ENCODE measurements around the gene CLEC2A. TPM values are rescaled to one million over a fixed set of nuclear protein-coding genes. Genes with fewer than 3 reads are reported as not detected.

Gene CLEC2A
- total and polyA plus RNA-seq, 9 of the 15 experiments (the other 6 are each of a cell fraction or from before 2014, with no cell fraction given): not detected

DNA sequence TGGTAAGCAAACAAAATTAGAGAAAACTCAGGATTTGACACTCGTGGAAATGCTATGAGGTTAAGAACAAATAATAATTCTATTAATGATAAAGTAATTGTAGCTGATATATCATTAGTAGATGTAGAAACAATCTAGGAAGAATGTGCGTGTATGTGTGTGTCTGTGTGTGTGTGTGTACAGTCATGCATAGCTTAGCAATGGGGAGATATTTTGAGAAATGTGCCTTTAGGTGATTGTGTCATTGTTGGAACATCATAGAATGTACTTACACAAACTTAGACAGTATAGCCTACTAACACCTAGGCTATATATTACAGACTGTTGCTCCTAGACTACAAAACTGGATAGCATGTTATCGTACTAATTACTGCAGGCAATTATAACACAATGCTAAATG is 5.3 kb downstream of the CLEC2A start:
- no peaks in the 10 kb centered on the region for H3K9me3 ChIP-seq (replicated peaks; ENCODE audit: control insufficient read depth, insufficient read depth, low read depth, low read length)

More for the DNA sequence above, 5.3 kb downstream of the CLEC2A start:
- Histone ChIP-seq H3K4me2 (ENCODE audit: insufficient read depth, low read length) (no peak overlapping the region), H3K4me3 (no peak overlapping the region), H2AFZ (ENCODE audit: low read depth, low read length) (no peak overlapping the region), H3K27me3 (ENCODE audit: control insufficient read depth in 2 of 2, insufficient read depth in 2 of 2, low read length in 2 of 2) (no peaks in the 10 kb centered on the region), H3K9ac (ENCODE audit: insufficient read depth in 1 of 2, low read depth in 2 of 2, low read length in 2 of 2) (no peak overlapping the region), H3K36me3 (ENCODE audit: control insufficient read depth, insufficient read depth, low read length) (no peaks in the 10 kb centered on the region), H3K4me1 (replicated peaks in 1 of 2; ENCODE audit: control insufficient read depth in 2 of 2, insufficient read depth in 2 of 2, low read length in 2 of 2) (no peaks in the 10 kb centered on the region), H3K27ac (ENCODE audit: extremely low read depth, low read depth, low read length) (no peak overlapping the region), H4K20me1 (replicated peaks; ENCODE audit: control insufficient read depth, insufficient read depth, low read length) (no peaks in the 10 kb centered on the region), H3K9me1 (ENCODE audit: control insufficient read depth, insufficient read depth, low read length) (no peaks in the 10 kb centered on the region), H3K79me2 (ENCODE audit: control insufficient read depth, insufficient read depth, low read length) (no peaks in the 10 kb centered on the region)
- intact Hi-C loops (cut with micrococcal nuclease): loop anchor here (5.0 kb wide), 1 partner anchor 175 kb away; no protein-coding TSS in a partner anchor
- DNase-seq (ENCODE audit: extremely low read depth in 1 of 4, low spot score in 3 of 4) (no peak), ATAC-seq (no peak), FAIRE-seq (no peak)
- TF ChIP-seq CXXC5 (CRISPR knock-in tag; IDR thresholded peaks at IDR 0.05): no peak
- TF ChIP-seq SMAD1 (IDR thresholded peaks at IDR 0.05; ENCODE audit: low read depth, low read length, partially characterized antibody): no peak
- no peak for TF ChIP-seq MBD1 (CRISPR knock-in tag; IDR thresholded peaks at IDR 0.05)
- TF ChIP-seq THRA (IDR thresholded peaks at IDR 0.05): no peak
- TF ChIP-seq MCM5 (IDR thresholded peaks at IDR 0.05; ENCODE audit: low read depth): no peak
- TF ChIP-seq, protein P1, sequence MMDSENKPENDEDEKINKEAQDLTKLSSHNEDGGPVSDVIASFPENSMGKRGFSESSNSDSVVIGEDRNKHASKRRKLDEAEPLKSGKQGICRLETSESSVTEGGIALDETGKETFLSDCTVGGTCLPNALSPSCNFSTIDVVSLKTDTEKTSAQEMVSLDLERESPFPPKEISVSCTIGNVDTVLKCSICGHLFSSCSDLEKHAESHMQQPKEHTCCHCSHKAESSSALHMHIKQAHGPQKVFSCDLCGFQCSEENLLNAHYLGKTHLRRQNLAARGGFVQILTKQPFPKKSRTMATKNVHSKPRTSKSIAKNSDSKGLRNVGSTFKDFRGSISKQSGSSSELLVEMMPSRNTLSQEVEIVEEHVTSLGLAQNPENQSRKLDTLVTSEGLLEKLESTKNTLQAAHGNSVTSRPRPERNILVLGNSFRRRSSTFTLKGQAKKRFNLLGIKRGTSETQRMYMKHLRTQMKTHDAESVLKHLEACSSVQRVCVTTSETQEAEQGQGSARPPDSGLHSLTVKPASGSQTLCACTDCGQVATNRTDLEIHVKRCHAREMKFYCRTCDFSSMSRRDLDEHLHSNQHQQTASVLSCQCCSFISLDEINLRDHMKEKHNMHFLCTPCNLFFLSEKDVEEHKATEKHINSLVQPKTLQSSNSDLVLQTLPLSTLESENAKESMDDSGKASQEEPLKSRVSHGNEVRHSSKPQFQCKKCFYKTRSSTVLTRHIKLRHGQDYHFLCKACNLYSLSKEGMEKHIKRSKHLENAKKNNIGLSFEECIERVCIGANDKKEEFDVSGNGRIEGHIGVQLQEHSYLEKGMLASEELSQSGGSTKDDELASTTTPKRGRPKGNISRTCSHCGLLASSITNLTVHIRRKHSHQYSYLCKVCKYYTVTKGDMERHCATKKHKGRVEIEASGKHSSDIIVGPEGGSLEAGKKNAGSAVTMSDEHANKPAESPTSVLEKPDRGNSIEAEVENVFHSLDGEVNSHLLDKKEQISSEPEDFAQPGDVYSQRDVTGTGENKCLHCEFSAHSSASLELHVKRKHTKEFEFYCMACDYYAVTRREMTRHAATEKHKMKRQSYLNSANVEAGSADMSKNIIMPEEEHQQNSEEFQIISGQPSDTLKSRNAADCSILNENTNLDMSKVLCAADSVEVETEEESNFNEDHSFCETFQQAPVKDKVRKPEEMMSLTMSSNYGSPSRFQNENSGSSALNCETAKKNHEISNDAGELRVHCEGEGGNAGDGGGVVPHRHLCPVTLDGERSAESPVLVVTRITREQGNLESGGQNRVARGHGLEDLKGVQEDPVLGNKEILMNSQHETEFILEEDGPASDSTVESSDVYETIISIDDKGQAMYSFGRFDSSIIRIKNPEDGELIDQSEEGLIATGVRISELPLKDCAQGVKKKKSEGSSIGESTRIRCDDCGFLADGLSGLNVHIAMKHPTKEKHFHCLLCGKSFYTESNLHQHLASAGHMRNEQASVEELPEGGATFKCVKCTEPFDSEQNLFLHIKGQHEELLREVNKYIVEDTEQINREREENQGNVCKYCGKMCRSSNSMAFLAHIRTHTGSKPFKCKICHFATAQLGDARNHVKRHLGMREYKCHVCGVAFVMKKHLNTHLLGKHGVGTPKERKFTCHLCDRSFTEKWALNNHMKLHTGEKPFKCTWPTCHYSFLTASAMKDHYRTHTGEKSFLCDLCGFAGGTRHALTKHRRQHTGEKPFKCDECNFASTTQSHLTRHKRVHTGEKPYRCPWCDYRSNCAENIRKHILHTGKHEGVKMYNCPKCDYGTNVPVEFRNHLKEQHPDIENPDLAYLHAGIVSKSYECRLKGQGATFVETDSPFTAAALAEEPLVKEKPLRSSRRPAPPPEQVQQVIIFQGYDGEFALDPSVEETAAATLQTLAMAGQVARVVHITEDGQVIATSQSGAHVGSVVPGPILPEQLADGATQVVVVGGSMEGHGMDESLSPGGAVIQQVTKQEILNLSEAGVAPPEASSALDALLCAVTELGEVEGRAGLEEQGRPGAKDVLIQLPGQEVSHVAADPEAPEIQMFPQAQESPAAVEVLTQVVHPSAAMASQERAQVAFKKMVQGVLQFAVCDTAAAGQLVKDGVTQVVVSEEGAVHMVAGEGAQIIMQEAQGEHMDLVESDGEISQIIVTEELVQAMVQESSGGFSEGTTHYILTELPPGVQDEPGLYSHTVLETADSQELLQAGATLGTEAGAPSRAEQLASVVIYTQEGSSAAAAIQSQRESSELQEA (IDR thresholded peaks at IDR 0.05; ENCODE audit: low read depth): no peak
- TF ChIP-seq, protein P2, sequence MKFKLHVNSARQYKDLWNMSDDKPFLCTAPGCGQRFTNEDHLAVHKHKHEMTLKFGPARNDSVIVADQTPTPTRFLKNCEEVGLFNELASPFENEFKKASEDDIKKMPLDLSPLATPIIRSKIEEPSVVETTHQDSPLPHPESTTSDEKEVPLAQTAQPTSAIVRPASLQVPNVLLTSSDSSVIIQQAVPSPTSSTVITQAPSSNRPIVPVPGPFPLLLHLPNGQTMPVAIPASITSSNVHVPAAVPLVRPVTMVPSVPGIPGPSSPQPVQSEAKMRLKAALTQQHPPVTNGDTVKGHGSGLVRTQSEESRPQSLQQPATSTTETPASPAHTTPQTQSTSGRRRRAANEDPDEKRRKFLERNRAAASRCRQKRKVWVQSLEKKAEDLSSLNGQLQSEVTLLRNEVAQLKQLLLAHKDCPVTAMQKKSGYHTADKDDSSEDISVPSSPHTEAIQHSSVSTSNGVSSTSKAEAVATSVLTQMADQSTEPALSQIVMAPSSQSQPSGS (CRISPR knock-in tag; IDR thresholded peaks at IDR 0.05): no peak
- TF ChIP-seq BRCA1 (IDR thresholded peaks at IDR 0.05): no peak
- no peak for TF ChIP-seq BRCA1 (CRISPR knock-in tag; IDR thresholded peaks at IDR 0.05)
- TF ChIP-seq LEF1 (IDR thresholded peaks at IDR 0.05): no peak
- no peak for TF ChIP-seq NRF1 (conservative IDR thresholded peaks at IDR 0.05 in 1 of 2, IDR thresholded peaks at IDR 0.05 in 1 of 2)
- POLR2A ChIA-PET: no interaction called here
- CTCF ChIA-PET (ENCODE audit: low intra/inter-chr PET ratio): interaction anchor here (1.9 kb wide), 1 partner anchor 175 kb away, joined by 5 read pairs; no protein-coding TSS in a partner anchor
- in situ Hi-C loops (cut with MboI): loop anchor here (10.0 kb wide), 1 partner anchor 182 kb away; no protein-coding TSS in a partner anchor
- no TSS peak for BruUV-seq (replicated peaks)
- WGBS (ENCODE audit: insufficient coverage, low coverage, missing lambda C conversion rate): 13% methylated on average over 3 of the region's 3 CpGs
